HEK293T (cell line): ENCODE measurements around the gene PRKG1.

Experiments used
- CTCF ChIA-PET: fragments of 350-600 bp; formaldehyde crosslinking; extraction: SDS; loops from one replicate; lab custom pipeline; 2021; ENCODE audit warnings: antibody characterized with exemption, inconsistent platforms; lab: Yijun Ruan, JAX
- POLR2A ChIA-PET: fragments of 350-600 bp; formaldehyde crosslinking; extraction: SDS; loops from one replicate; lab custom pipeline; 2020; ENCODE audit warnings: antibody characterized with exemption, inconsistent platforms; lab: Yijun Ruan, JAX
- DNase-seq: peaks from one replicate; pipeline ENCODE4 v3.0.0; 2012; ENCODE audit warnings: mixed read lengths; ENCODE audit errors: extremely low spot score
- ARNT ChIP-seq: fragments of 450-650 bp; IDR thresholded peaks from 2 replicates; pipeline ENCODE4 v1.6.1; 2017; ENCODE audit warnings: mild to moderate bottlenecking
- BHLHE40 ChIP-seq: fragments of 450-650 bp; IDR thresholded peaks from 2 replicates; pipeline ENCODE4 v1.6.1; 2016; ENCODE audit warnings: mild to moderate bottlenecking, moderate library complexity, borderline replicate concordance
- CTBP1 ChIP-seq: fragments of 450-650 bp; IDR thresholded peaks from 2 replicates; pipeline ENCODE4 v1.6.1; 2016; ENCODE audit warnings: borderline replicate concordance
- ELF4 ChIP-seq: fragments of 450-650 bp; IDR thresholded peaks from 2 replicates; pipeline ENCODE4 v1.6.1; 2017; ENCODE audit warnings: antibody characterized with exemption
- FOXA1 ChIP-seq: fragments of 450-650 bp; IDR thresholded peaks from 2 replicates; pipeline ENCODE4 v1.6.1; 2016; ENCODE audit warnings: mild to moderate bottlenecking
- FOXK2 ChIP-seq: fragments of 450-650 bp; IDR thresholded peaks from 2 replicates; pipeline ENCODE4 v1.6.1; 2016; ENCODE audit warnings: mild to moderate bottlenecking
- FOXM1 ChIP-seq: fragments of 450-650 bp; IDR thresholded peaks from 2 replicates; pipeline ENCODE4 v1.6.1; 2017; ENCODE audit warnings: mild to moderate bottlenecking, borderline replicate concordance
- HDGF ChIP-seq: fragments of 450-650 bp; IDR thresholded peaks from 2 replicates; pipeline ENCODE4 v1.6.1; 2017; ENCODE audit warnings: antibody characterized with exemption, borderline replicate concordance
- L3MBTL2 ChIP-seq: fragments of 450-650 bp; conservative IDR thresholded peaks from 2 replicates; pipeline ENCODE4 v1.6.1; 2016; ENCODE audit warnings: mild to moderate bottlenecking
- LEF1 ChIP-seq: fragments of 450-650 bp; IDR thresholded peaks from 2 replicates; pipeline ENCODE4 v1.6.1; 2017; ENCODE audit warnings: mild to moderate bottlenecking, borderline replicate concordance
- NFRKB ChIP-seq: fragments of 450-650 bp; IDR thresholded peaks from 2 replicates; pipeline ENCODE4 v1.6.1; 2016; ENCODE audit warnings: mild to moderate bottlenecking, moderate library complexity
- PKNOX1 ChIP-seq: fragments of 450-650 bp; IDR thresholded peaks from 2 replicates; pipeline ENCODE4 v1.6.1; 2016
- SP1 ChIP-seq: fragments of 450-650 bp; IDR thresholded peaks from 2 replicates; pipeline ENCODE4 v1.6.1; 2017
- SUZ12 ChIP-seq: fragments of 450-650 bp; IDR thresholded peaks from 2 replicates; pipeline ENCODE4 v1.6.1; 2016; ENCODE audit warnings: mild to moderate bottlenecking
- TARDBP ChIP-seq: fragments of 450-650 bp; IDR thresholded peaks from 2 replicates; pipeline ENCODE4 v1.6.1; 2016
- ZNF384 ChIP-seq: fragments of 450-650 bp; IDR thresholded peaks from 2 replicates; pipeline ENCODE4 v1.6.1; 2016

The PRKG1 gene

GRCh38 chr10:52322936-52323335 is 1248.6 kb downstream of the PRKG1 start:
- POLR2A ChIA-PET: no interaction called here
- CTCF ChIA-PET: interaction anchor here (0.9 to 1.0 kb wide), 2 partner anchors 11 to 19 kb away, joined by 3 read pairs; no protein-coding TSS in a partner anchor
- TF ChIP-seq CTBP1: no peak
- no peak for TF ChIP-seq FOXA1
- no peak for TF ChIP-seq FOXM1
- TF ChIP-seq BHLHE40: no peak
- no peak for TF ChIP-seq LEF1
- TF ChIP-seq ARNT: no peak
- TF ChIP-seq TARDBP: no peak
- TF ChIP-seq ZNF384: no peak
- no peak for TF ChIP-seq HDGF
- no peak for TF ChIP-seq L3MBTL2
- no peak for TF ChIP-seq FOXK2
- no peak for TF ChIP-seq SP1
- no peak for TF ChIP-seq NFRKB
- no peak for DNase-seq

GRCh38 chr10:52326382-52326781 is 1252.1 kb downstream of the PRKG1 start:
- POLR2A ChIA-PET: interaction anchor here (1.1 kb wide), 1 partner anchor 13 kb away, joined by 3 read pairs; the partner anchor contains the start of gene DKK1
- no peak for DNase-seq
- CTCF ChIA-PET: interaction anchor here (1.2 to 1.5 kb wide), 3 partner anchors 12 to 162 kb away, joined by 3 read pairs; partner anchors contain the start of gene DKK1
- TF ChIP-seq FOXA1: no peak
- TF ChIP-seq HDGF: no peak
- TF ChIP-seq PKNOX1: no peak
- no peak for TF ChIP-seq ARNT
- TF ChIP-seq ELF4: no peak
- TF ChIP-seq SUZ12: no peak
- no peak for TF ChIP-seq TARDBP
- no peak for TF ChIP-seq SP1
- TF ChIP-seq ZNF384: no peak

- CTCF ChIA-PET: interaction anchor here (0.7 kb wide), 1 partner anchor 661 kb away, joined by 6 read pairs; no protein-coding TSS in a partner anchor
Observed at GRCh38 chr10:52331638-52332364, 1257.5 kb downstream of the PRKG1 start.

GRCh38 chr10:52332815-52333214 is 1258.5 kb downstream of the PRKG1 start:
- TF ChIP-seq FOXK2 (no peak), ZNF384 (no peak), FOXA1 (no peak), ARNT (no peak), CTBP1 (no peak), HDGF (no peak), ELF4 (no peak), BHLHE40 (no peak), SP1 (no peak), LEF1 (no peak), L3MBTL2 (no peak), SUZ12 (no peak), NFRKB (no peak), PKNOX1 (no peak), FOXM1 (no peak), TARDBP (no peak)
- CTCF ChIA-PET: no interaction called here
- no peak for DNase-seq
- POLR2A ChIA-PET: no interaction called here

More at GRCh38 chr10:52331638-52332364, 1257.5 kb downstream of the PRKG1 start:
- TF ChIP-seq L3MBTL2 (no peak), FOXA1 (no peak), HDGF (no peak), LEF1 (no peak), ELF4 (no peak), CTBP1 (no peak), SUZ12 (no peak), FOXK2 (no peak), ARNT (no peak)
- DNase-seq: no peak
- POLR2A ChIA-PET: no interaction called here

GRCh38 chr10:52334595-52334994 is 1260.3 kb downstream of the PRKG1 start:
- no peak for DNase-seq
- CTCF ChIA-PET: no interaction called here
- POLR2A ChIA-PET: no interaction called here
- no peak for TF ChIP-seq LEF1
- TF ChIP-seq ZNF384: no peak
- no peak for TF ChIP-seq BHLHE40
- no peak for TF ChIP-seq SUZ12
- TF ChIP-seq ELF4: no peak
- no peak for TF ChIP-seq FOXK2

GRCh38 chr10:52335665-52336064 is 1261.4 kb downstream of the PRKG1 start:
- TF ChIP-seq SP1: no peak
- no peak for TF ChIP-seq NFRKB
- no peak for TF ChIP-seq FOXK2
- TF ChIP-seq L3MBTL2: no peak
- no peak for TF ChIP-seq BHLHE40
- TF ChIP-seq CTBP1: no peak
- no peak for TF ChIP-seq LEF1
- POLR2A ChIA-PET: no interaction called here
- no peak for DNase-seq
- CTCF ChIA-PET: no interaction called here
